IMR-90 (cell line): ENCODE data around the gene RSU1. TPM values are rescaled to one million over a fixed set of nuclear protein-coding genes. Genes with fewer than 3 reads are reported as not detected.

Experiments used
- ATAC-seq: fragments of 200-7000 bp; cut with Tn5 transposase; 2 replicates; pipeline ENCODE4 v1.9.1; 2020; ENCODE audit warnings: low read depth, mild to moderate bottlenecking, moderate library complexity
- BruUV-seq: library from RNA; stranded (reverse); fragments of 400-500 nt; replicated peaks from 2 replicates; lab custom pipeline; 2021; lab: Mats Ljungman, UMichigan
- CTCF ChIA-PET: fragments of 300-600 bp; formaldehyde crosslinking; extraction: SDS; loops from one replicate; lab custom pipeline; 2021; ENCODE audit warnings: antibody characterized with exemption; lab: Yijun Ruan, JAX
- POLR2A ChIA-PET: fragments of 300-600 bp; sonication (Branson Sonifier 250); formaldehyde crosslinking; loops from one replicate; lab custom pipeline; 2022; ENCODE audit warnings: antibody characterized with exemption; ENCODE audit not compliant: unreplicated experiment; lab: Charles Lee
- DNase-seq: peaks from one replicate; pipeline ENCODE4 v3.0.0; 2013
- H2AFZ ChIP-seq: replicated peaks from 2 replicates; pipeline ENCODE3; 2013; ENCODE audit warnings: low read length, mild to moderate bottlenecking; ENCODE audit not compliant: poor library complexity
- H2AK5ac ChIP-seq: 2 replicates; pipeline ENCODE4 v1.6.1; 2013; ENCODE audit warnings: low read depth, low read length, inconsistent platforms
- H2AK9ac ChIP-seq: replicated peaks from 2 replicates; pipeline ENCODE3; 2013; ENCODE audit warnings: mild to moderate bottlenecking, low read depth, low read length, moderate library complexity; ENCODE audit not compliant: poor library complexity
- H2BK120ac ChIP-seq: 2 replicates; pipeline ENCODE4 v1.6.1; 2013; ENCODE audit warnings: low read depth, low read length, inconsistent platforms
- H2BK15ac ChIP-seq: 3 replicates; pipeline ENCODE4 v1.6.1; 2013; ENCODE audit warnings: low read depth, low read length, inconsistent platforms
- H2BK20ac ChIP-seq: 2 replicates; pipeline ENCODE4 v1.6.1; 2013; ENCODE audit warnings: low read depth, mild to moderate bottlenecking, inconsistent platforms, low read length, moderate library complexity
- H2BK5ac ChIP-seq: 2 replicates; pipeline ENCODE4 v1.6.1; 2013; ENCODE audit warnings: mild to moderate bottlenecking, low read depth, low read length, inconsistent platforms; ENCODE audit not compliant: poor library complexity, severe bottlenecking
- H3K14ac ChIP-seq: replicated peaks from 2 replicates; pipeline ENCODE4 v1.6.1; 2013; ENCODE audit warnings: low read depth, low read length, inconsistent platforms
- H3K18ac ChIP-seq: 2 replicates; pipeline ENCODE4 v1.6.1; 2013; ENCODE audit warnings: low read depth, low read length, control low read depth
- H3K23ac ChIP-seq: 2 replicates; pipeline ENCODE4 v1.6.1; 2013; ENCODE audit warnings: low read depth, low read length, inconsistent platforms
- H3K27ac ChIP-seq: 2 replicates; pipeline ENCODE4 v1.5.1; 2013; ENCODE audit warnings: mild to moderate bottlenecking, control low read depth, low read length; ENCODE audit not compliant: insufficient read depth
- H3K27me3 ChIP-seq: 2 replicates; pipeline ENCODE4 v1.6.1; 2013; ENCODE audit warnings: low read length; ENCODE audit not compliant: control insufficient read depth, insufficient read depth
- H3K36me3 ChIP-seq: 2 replicates; pipeline ENCODE4 v1.6.1; 2013; ENCODE audit warnings: low read length, mixed read lengths; ENCODE audit not compliant: control insufficient read depth, insufficient read depth
- H3K4ac ChIP-seq: 2 replicates; pipeline ENCODE4 v1.6.1; 2013; ENCODE audit warnings: low read depth, low read length, inconsistent platforms
- H3K4me1 ChIP-seq: 2 replicates; pipeline ENCODE4 v1.6.1; 2013; ENCODE audit warnings: low read length, mixed read lengths; ENCODE audit not compliant: control insufficient read depth, insufficient read depth
- H3K4me2 ChIP-seq: 2 replicates; pipeline ENCODE4 v1.6.1; 2013; ENCODE audit warnings: low read depth, mild to moderate bottlenecking, control low read depth, low read length, moderate library complexity
- H3K4me3 ChIP-seq: 2 replicates; pipeline ENCODE4 v1.5.1; 2013; ENCODE audit warnings: low read depth, mild to moderate bottlenecking, control low read depth, low read length, moderate library complexity; ENCODE audit not compliant: insufficient read depth
- H3K56ac ChIP-seq: 2 replicates; pipeline ENCODE4 v1.6.1; 2013; ENCODE audit warnings: low read length, inconsistent platforms; ENCODE audit not compliant: insufficient read depth; ENCODE audit errors: extremely low read depth
- H3K79me1 ChIP-seq, 2 experiments: 2 replicates each; pipeline ENCODE4 v1.6.1; 2013; ENCODE audit warnings: low read length in 2 of 2, inconsistent platforms in 1 of 2, low read depth in 1 of 2
- H3K9ac ChIP-seq: 2 replicates; pipeline ENCODE4 v1.6.1; 2013; ENCODE audit warnings: low read depth, low read length, control low read depth
- H3K9me1 ChIP-seq: 2 replicates; pipeline ENCODE4 v1.6.1; 2013; ENCODE audit warnings: low read length, inconsistent platforms; ENCODE audit not compliant: insufficient read depth
- H3K9me3 ChIP-seq: 2 replicates; pipeline ENCODE4 v1.6.1; 2013; ENCODE audit warnings: low read length; ENCODE audit not compliant: control insufficient read depth, insufficient read depth
- H4K20me1 ChIP-seq: 2 replicates; pipeline ENCODE4 v1.6.1; 2013; ENCODE audit warnings: low read length, inconsistent platforms; ENCODE audit not compliant: insufficient read depth
- H4K5ac ChIP-seq: 2 replicates; pipeline ENCODE4 v1.6.1; 2013; ENCODE audit warnings: mild to moderate bottlenecking, low read depth, low read length, control low read depth
- H4K8ac ChIP-seq, 2 experiments: 2 replicates each; pipeline ENCODE4 v1.6.1; 2013; ENCODE audit warnings: low read depth in 2 of 2, low read length in 2 of 2, control low read depth in 1 of 2, inconsistent platforms in 1 of 2
- H4K91ac ChIP-seq: 2 replicates; pipeline ENCODE4 v1.6.1; 2013; ENCODE audit warnings: low read depth, low read length, inconsistent platforms; ENCODE audit not compliant: insufficient read depth
- BHLHE40 ChIP-seq: fragments of 150-350 bp; IDR thresholded peaks from 2 replicates; pipeline ENCODE4 v1.6.1; 2016; ENCODE audit warnings: mild to moderate bottlenecking, low read depth, low read length
- CEBPB ChIP-seq: IDR thresholded peaks from 2 replicates; pipeline ENCODE4 v1.6.1; 2012; ENCODE audit warnings: low read depth, low read length, improper control_type of control experiment
- CHD1 ChIP-seq: IDR thresholded peaks from 2 replicates; pipeline ENCODE4 v1.6.1; 2012; ENCODE audit warnings: low read depth, low read length, improper control_type of control experiment
- FOS ChIP-seq: fragments of 150-350 bp; IDR thresholded peaks from 2 replicates; pipeline ENCODE4 v1.6.1; 2016; ENCODE audit warnings: low read depth, low read length
- MAFK ChIP-seq: IDR thresholded peaks from 2 replicates; pipeline ENCODE4 v1.6.1; 2012; ENCODE audit warnings: low read depth, low read length, improper control_type of control experiment
- MAZ ChIP-seq: IDR thresholded peaks from 2 replicates; pipeline ENCODE4 v1.6.1; 2012; ENCODE audit warnings: low read depth, mild to moderate bottlenecking, low read length, improper control_type of control experiment, moderate library complexity, borderline replicate concordance
- MXI1 ChIP-seq: IDR thresholded peaks from 2 replicates; pipeline ENCODE4 v1.6.1; 2012; ENCODE audit warnings: low read depth, mild to moderate bottlenecking, low read length, moderate library complexity, borderline replicate concordance
- NFE2L2 ChIP-seq: fragments of 150-350 bp; IDR thresholded peaks from 2 replicates; pipeline ENCODE4 v1.6.1; 2016; ENCODE audit warnings: low read depth, mild to moderate bottlenecking, low read length
- POLR2A ChIP-seq: IDR thresholded peaks from 2 replicates; pipeline ENCODE4 v1.6.1; 2012; ENCODE audit warnings: mild to moderate bottlenecking, low read depth, low read length
- RAD21 ChIP-seq: IDR thresholded peaks from 2 replicates; pipeline ENCODE4 v1.6.1; 2012; ENCODE audit warnings: low read length, improper control_type of control experiment
- RCOR1 ChIP-seq: IDR thresholded peaks from 2 replicates; pipeline ENCODE4 v1.6.1; 2012; ENCODE audit warnings: mild to moderate bottlenecking, low read length, improper control_type of control experiment; ENCODE audit not compliant: insufficient replicate concordance
- RFX5 ChIP-seq: IDR thresholded peaks from 2 replicates; pipeline ENCODE4 v1.8.0; 2012; ENCODE audit warnings: low read depth, mild to moderate bottlenecking, low read length, moderate library complexity
- SMC3 ChIP-seq: fragments of 150-350 bp; IDR thresholded peaks from 2 replicates; pipeline ENCODE4 v1.6.1; 2016; ENCODE audit warnings: low read depth, mild to moderate bottlenecking, antibody characterized with exemption, low read length, moderate library complexity
- WGBS, 2 experiments: methylation state at CpG; one replicate each; pipeline versions ENCODE4 v1.1.5 to v1.1.7; 2013; ENCODE audit warnings: missing lambda C conversion rate in 2 of 2; ENCODE audit not compliant: insufficient read length in 1 of 2; ENCODE audit errors: extremely low coverage in 2 of 2; 5-methylcytosine and 5-hydroxymethylcytosine counted together
- dilution Hi-C: fragments of 300-500 bp; cut with HindIII; formaldehyde crosslinking; loops from one replicate; pipeline ENCODE4 v1.14.3; 2018; ENCODE audit warnings: low sequenced_read_pairs; ENCODE audit not compliant: unreplicated experiment
- in situ Hi-C: fragments of 300-500 bp; cut with MboI; formaldehyde crosslinking; loops from 3 replicates; pipeline ENCODE4 v1.14.3; 2019; ENCODE audit warnings: low sequenced_read_pairs, inconsistent platforms, mixed read lengths
- intact Hi-C: fragments of 100-400 bp; cut with micrococcal nuclease; formaldehyde crosslinking; loops from 2 replicates; pipeline ENCODE4 v1.10.0; 2022
- polyA plus RNA-seq, 3 experiments: library from polyadenylated mRNA; depleted of rRNA; stranded (reverse); fragments of >200 nt; gene quantifications; 2 replicates each; pipeline ENCODE4 v1.2.3, GENCODE V29; 2012; ENCODE audit warnings: low replicate concordance in 1 of 3
- total RNA-seq: library from RNA; depleted of rRNA; stranded (reverse); fragments of >200 nt; gene quantifications from 2 replicates; pipeline ENCODE4 v1.2.3, GENCODE V29; 2012
- TF ChIP-seq, protein P1 (sequence below): fragments of 150-350 bp; IDR thresholded peaks from 2 replicates; pipeline ENCODE4 v1.6.1; 2016; ENCODE audit warnings: low read depth, mild to moderate bottlenecking, low read length, moderate library complexity, borderline replicate concordance
- TF ChIP-seq, protein P2 (sequence below): conservative IDR thresholded peaks from 2 replicates; pipeline ENCODE4 v1.5.1; 2012; ENCODE audit warnings: mild to moderate bottlenecking, low read depth, low read length, improper control_type of control experiment
- TF ChIP-seq, protein P3 (sequence below): fragments of 150-350 bp; IDR thresholded peaks from 2 replicates; pipeline ENCODE4 v1.6.1; 2017; ENCODE audit warnings: mild to moderate bottlenecking, antibody characterized with exemption, low read length, low read depth

The RSU1 gene
- total and polyA plus RNA-seq, 2 of the 4 experiments (the other 2 are of a cell fraction), result 134 to 148 TPM

DNA sequence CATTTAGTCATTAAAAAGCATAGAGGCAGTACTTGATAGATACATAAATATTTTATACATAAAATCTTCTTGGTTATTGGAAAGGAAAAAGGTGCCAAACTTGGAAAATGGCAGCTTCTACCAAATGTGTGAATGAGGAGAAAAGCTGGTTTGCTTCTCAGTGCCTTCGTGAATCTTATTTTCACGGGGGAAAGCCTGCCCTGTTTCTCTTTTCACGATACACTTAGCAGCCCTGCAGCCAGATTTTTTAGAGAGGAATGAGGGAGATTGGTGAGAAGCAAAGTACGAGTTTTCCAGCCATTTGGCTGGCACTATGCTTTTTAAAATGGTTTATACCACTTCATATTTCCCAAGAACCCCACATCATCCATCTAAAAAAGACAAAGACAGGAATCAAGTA lies 272.6 kb downstream of the RSU1 start:
- Histone ChIP-seq H3K23ac (no peak overlapping the region), H3K27me3 (no peaks in the 10 kb centered on the region), H3K9me1 (no peaks in the 10 kb centered on the region), H3K14ac (no peak overlapping the region), H2AFZ (no peak overlapping the region), H3K9me3 (no peaks in the 10 kb centered on the region), H3K27ac (no peak overlapping the region), H3K4me3 (no peak overlapping the region), H3K9ac (no peak overlapping the region), H4K91ac (no peak overlapping the region), H3K79me1 (no peaks in the 10 kb centered on the region), H3K18ac (no peak overlapping the region), H3K4me2 (no peak overlapping the region), H2BK120ac (no peak overlapping the region), H3K36me3 (no peaks in the 10 kb centered on the region), H2BK15ac (no peak overlapping the region), H3K4ac (no peak overlapping the region), H3K56ac (no peak overlapping the region), H4K20me1 (no peaks in the 10 kb centered on the region), H2BK20ac (no peak overlapping the region), H2AK5ac (no peak overlapping the region), H2AK9ac (no peak overlapping the region), H4K8ac (no peak overlapping the region), H4K5ac (no peak overlapping the region), H3K4me1 (no peaks in the 10 kb centered on the region), H2BK5ac (no peak overlapping the region)
- no peak for DNase-seq
- no peak for ATAC-seq
- in situ Hi-C loops (no loop called here), dilution Hi-C loops (no loop called here), intact Hi-C loops (no loop called here)
- TF ChIP-seq POLR2A, result no peak
- TF ChIP-seq, protein P1, sequence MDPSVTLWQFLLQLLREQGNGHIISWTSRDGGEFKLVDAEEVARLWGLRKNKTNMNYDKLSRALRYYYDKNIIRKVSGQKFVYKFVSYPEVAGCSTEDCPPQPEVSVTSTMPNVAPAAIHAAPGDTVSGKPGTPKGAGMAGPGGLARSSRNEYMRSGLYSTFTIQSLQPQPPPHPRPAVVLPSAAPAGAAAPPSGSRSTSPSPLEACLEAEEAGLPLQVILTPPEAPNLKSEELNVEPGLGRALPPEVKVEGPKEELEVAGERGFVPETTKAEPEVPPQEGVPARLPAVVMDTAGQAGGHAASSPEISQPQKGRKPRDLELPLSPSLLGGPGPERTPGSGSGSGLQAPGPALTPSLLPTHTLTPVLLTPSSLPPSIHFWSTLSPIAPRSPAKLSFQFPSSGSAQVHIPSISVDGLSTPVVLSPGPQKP, result no peak
- no peak for TF ChIP-seq RAD21
- TF ChIP-seq RCOR1, result no peak
- TF ChIP-seq MAFK, result no peak
- TF ChIP-seq CHD1, result no peak
- TF ChIP-seq, protein P2, sequence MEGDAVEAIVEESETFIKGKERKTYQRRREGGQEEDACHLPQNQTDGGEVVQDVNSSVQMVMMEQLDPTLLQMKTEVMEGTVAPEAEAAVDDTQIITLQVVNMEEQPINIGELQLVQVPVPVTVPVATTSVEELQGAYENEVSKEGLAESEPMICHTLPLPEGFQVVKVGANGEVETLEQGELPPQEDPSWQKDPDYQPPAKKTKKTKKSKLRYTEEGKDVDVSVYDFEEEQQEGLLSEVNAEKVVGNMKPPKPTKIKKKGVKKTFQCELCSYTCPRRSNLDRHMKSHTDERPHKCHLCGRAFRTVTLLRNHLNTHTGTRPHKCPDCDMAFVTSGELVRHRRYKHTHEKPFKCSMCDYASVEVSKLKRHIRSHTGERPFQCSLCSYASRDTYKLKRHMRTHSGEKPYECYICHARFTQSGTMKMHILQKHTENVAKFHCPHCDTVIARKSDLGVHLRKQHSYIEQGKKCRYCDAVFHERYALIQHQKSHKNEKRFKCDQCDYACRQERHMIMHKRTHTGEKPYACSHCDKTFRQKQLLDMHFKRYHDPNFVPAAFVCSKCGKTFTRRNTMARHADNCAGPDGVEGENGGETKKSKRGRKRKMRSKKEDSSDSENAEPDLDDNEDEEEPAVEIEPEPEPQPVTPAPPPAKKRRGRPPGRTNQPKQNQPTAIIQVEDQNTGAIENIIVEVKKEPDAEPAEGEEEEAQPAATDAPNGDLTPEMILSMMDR, result no peak
- no peak for TF ChIP-seq MAZ
- TF ChIP-seq BHLHE40, result no peak
- no peak for TF ChIP-seq NFE2L2
- TF ChIP-seq SMC3, result no peak
- TF ChIP-seq MXI1, result no peak
- TF ChIP-seq RFX5, result no peak
- TF ChIP-seq, protein P3, sequence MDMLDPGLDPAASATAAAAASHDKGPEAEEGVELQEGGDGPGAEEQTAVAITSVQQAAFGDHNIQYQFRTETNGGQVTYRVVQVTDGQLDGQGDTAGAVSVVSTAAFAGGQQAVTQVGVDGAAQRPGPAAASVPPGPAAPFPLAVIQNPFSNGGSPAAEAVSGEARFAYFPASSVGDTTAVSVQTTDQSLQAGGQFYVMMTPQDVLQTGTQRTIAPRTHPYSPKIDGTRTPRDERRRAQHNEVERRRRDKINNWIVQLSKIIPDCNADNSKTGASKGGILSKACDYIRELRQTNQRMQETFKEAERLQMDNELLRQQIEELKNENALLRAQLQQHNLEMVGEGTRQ, result no peak
- no peak for TF ChIP-seq FOS
- no peak for TF ChIP-seq CEBPB
- BruUV-seq, result no TSS peak
- WGBS, 2 experiments, result no CpG with 5 or more reads among the region's 4 CpGs
- ChIA-PET CTCF (interaction anchor here (0.6 to 1.3 kb wide), 3 partner anchors 17 to 665 kb away, joined by 3 to 5 read pairs (median 4); no protein-coding TSS in a partner anchor), POLR2A (no interaction called here)
